ENCODE data around the gene ANO7. TPM values are rescaled to one million over a fixed set of nuclear protein-coding genes. Genes with fewer than 3 reads are reported as not detected.

The ANO7 gene
- total and polyA plus RNA-seq, 2 of the 13 experiments (the other 11 are each of a cell fraction or from before 2014, with no cell fraction given), result 4.1 to 4.9 TPM

DNA sequence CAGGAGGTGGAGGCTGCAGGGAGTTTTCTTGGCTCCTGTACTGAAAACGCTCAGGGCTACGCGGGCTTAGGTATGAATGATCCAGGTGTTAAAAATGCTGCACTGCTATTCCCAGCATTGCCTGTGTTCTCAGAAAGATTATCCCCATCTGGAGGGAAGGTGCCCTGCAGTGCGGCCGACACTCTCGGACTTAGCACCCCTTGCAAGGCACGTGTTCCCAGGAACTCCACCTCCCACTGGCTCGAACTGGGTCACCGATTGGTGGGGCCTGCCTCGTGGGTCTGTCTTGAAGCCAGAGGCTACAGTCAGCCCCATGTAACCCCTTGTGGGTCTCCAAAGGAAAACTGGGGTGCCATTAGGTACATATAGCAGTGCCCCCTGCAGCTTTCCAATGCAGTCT lies 25.7 kb downstream of the ANO7 start (continued):
- TF ChIP-seq, protein P1, sequence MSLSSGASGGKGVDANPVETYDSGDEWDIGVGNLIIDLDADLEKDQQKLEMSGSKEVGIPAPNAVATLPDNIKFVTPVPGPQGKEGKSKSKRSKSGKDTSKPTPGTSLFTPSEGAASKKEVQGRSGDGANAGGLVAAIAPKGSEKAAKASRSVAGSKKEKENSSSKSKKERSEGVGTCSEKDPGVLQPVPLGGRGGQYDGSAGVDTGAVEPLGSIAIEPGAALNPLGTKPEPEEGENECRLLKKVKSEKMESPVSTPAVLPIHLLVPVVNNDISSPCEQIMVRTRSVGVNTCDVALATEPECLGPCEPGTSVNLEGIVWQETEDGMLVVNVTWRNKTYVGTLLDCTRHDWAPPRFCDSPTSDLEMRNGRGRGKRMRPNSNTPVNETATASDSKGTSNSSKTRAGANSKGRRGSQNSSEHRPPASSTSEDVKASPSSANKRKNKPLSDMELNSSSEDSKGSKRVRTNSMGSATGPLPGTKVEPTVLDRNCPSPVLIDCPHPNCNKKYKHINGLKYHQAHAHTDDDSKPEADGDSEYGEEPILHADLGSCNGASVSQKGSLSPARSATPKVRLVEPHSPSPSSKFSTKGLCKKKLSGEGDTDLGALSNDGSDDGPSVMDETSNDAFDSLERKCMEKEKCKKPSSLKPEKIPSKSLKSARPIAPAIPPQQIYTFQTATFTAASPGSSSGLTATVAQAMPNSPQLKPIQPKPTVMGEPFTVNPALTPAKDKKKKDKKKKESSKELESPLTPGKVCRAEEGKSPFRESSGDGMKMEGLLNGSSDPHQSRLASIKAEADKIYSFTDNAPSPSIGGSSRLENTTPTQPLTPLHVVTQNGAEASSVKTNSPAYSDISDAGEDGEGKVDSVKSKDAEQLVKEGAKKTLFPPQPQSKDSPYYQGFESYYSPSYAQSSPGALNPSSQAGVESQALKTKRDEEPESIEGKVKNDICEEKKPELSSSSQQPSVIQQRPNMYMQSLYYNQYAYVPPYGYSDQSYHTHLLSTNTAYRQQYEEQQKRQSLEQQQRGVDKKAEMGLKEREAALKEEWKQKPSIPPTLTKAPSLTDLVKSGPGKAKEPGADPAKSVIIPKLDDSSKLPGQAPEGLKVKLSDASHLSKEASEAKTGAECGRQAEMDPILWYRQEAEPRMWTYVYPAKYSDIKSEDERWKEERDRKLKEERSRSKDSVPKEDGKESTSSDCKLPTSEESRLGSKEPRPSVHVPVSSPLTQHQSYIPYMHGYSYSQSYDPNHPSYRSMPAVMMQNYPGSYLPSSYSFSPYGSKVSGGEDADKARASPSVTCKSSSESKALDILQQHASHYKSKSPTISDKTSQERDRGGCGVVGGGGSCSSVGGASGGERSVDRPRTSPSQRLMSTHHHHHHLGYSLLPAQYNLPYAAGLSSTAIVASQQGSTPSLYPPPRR (CRISPR knock-in tag; IDR thresholded peaks at IDR 0.05; ENCODE audit: borderline replicate concordance), result 0 out of 2 replicates have a peak, but pooled peaks have one; percentile 27
- no peak for TF ChIP-seq SP140L (CRISPR knock-in tag; IDR thresholded peaks at IDR 0.05; ENCODE audit: borderline replicate concordance)
- TF ChIP-seq, protein P2, sequence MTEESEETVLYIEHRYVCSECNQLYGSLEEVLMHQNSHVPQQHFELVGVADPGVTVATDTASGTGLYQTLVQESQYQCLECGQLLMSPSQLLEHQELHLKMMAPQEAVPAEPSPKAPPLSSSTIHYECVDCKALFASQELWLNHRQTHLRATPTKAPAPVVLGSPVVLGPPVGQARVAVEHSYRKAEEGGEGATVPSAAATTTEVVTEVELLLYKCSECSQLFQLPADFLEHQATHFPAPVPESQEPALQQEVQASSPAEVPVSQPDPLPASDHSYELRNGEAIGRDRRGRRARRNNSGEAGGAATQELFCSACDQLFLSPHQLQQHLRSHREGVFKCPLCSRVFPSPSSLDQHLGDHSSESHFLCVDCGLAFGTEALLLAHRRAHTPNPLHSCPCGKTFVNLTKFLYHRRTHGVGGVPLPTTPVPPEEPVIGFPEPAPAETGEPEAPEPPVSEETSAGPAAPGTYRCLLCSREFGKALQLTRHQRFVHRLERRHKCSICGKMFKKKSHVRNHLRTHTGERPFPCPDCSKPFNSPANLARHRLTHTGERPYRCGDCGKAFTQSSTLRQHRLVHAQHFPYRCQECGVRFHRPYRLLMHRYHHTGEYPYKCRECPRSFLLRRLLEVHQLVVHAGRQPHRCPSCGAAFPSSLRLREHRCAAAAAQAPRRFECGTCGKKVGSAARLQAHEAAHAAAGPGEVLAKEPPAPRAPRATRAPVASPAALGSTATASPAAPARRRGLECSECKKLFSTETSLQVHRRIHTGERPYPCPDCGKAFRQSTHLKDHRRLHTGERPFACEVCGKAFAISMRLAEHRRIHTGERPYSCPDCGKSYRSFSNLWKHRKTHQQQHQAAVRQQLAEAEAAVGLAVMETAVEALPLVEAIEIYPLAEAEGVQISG (CRISPR knock-in tag; IDR thresholded peaks at IDR 0.05), result peak; percentile 48; the same call in 1 of the 2 replicates
- 0 out of 2 replicates have a peak, but pooled peaks have one; percentile 25 for TF ChIP-seq ZNF691 (CRISPR knock-in tag; IDR thresholded peaks at IDR 0.05; ENCODE audit: borderline replicate concordance, low read depth)
- TF ChIP-seq, protein P3, sequence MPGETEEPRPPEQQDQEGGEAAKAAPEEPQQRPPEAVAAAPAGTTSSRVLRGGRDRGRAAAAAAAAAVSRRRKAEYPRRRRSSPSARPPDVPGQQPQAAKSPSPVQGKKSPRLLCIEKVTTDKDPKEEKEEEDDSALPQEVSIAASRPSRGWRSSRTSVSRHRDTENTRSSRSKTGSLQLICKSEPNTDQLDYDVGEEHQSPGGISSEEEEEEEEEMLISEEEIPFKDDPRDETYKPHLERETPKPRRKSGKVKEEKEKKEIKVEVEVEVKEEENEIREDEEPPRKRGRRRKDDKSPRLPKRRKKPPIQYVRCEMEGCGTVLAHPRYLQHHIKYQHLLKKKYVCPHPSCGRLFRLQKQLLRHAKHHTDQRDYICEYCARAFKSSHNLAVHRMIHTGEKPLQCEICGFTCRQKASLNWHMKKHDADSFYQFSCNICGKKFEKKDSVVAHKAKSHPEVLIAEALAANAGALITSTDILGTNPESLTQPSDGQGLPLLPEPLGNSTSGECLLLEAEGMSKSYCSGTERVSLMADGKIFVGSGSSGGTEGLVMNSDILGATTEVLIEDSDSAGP (CRISPR knock-in tag; IDR thresholded peaks at IDR 0.05; ENCODE audit: borderline replicate concordance), result 0 out of 2 replicates have a peak, but pooled peaks have one; percentile 36
- peak; percentile 34; the same call in 1 of the 2 replicates for TF ChIP-seq SAP130 (CRISPR knock-in tag; IDR thresholded peaks at IDR 0.05; ENCODE audit: low read depth)
- TF ChIP-seq ZNF770 (CRISPR knock-in tag; IDR thresholded peaks at IDR 0.05), result peak; percentile 47; the same call in 1 of the 2 replicates
- 0 out of 2 replicates have a peak, but pooled peaks have one; percentile 34 for TF ChIP-seq ZSCAN9 (CRISPR knock-in tag; IDR thresholded peaks at IDR 0.05; ENCODE audit: borderline replicate concordance)
- peak; percentile 88 for TF ChIP-seq RNF2 (conservative IDR thresholded peaks at IDR 0.05; ENCODE audit: low read depth)
- TF ChIP-seq SPEN (CRISPR knock-in tag; IDR thresholded peaks at IDR 0.05; ENCODE audit: low read depth), result peak; percentile 37; the same call in 1 of the 2 replicates
- 0 out of 2 replicates have a peak, but pooled peaks have one; percentile 67 for TF ChIP-seq HINFP (CRISPR knock-in tag; IDR thresholded peaks at IDR 0.05; ENCODE audit: low read depth)
